Stimulated activated CD4-positive, alpha-beta T cell treated with anti-CD3 and anti-CD28 coated beads, TNF-alpha, amount 100 ng/mL, for 4 hours (primary cell): ENCODE results near the gene RNF121.

Experiments used
- DNase-seq, 3 experiments: peaks; one replicate each; pipeline ENCODE4 v3.0.0-alpha.2; 2020; ENCODE audit warnings: low read depth in 3 of 3

The RNF121 gene

GRCh38 chr11:71934213-71934612, 5.4 kb downstream of the RNF121 start:
- DNase-seq, result no peak

GRCh38 chr11:71935338-71935925, 6.6 kb downstream of the RNF121 start:
- DNase-seq, result no peak

- no peak for DNase-seq
These were observed 8.0 kb downstream of the RNF121 start for GRCh38 chr11:71936825-71937224.

GRCh38 chr11:71937826-71938225, 9.0 kb downstream of the RNF121 start:
- DNase-seq, result no peak

- no peak for DNase-seq
These were observed 11.8 kb downstream of the RNF121 start for GRCh38 chr11:71940561-71941219.

- no peak for DNase-seq
These were observed 17.3 kb downstream of the RNF121 start for GRCh38 chr11:71946144-71946571.

- no peak for DNase-seq
These were observed 18.7 kb downstream of the RNF121 start for GRCh38 chr11:71947498-71947897.

GRCh38 chr11:71948314-71949027, 19.6 kb downstream of the RNF121 start:
- no peak for DNase-seq

GRCh38 chr11:71949034-71949433, 20.2 kb downstream of the RNF121 start:
- no peak for DNase-seq

GRCh38 chr11:71951741-71952310, 23.0 kb downstream of the RNF121 start:
- no peak for DNase-seq

- DNase-seq, result no peak
These were observed 27.1 kb downstream of the RNF121 start for GRCh38 chr11:71955898-71956456.

GRCh38 chr11:71962428-71963038, 33.7 kb downstream of the RNF121 start:
- DNase-seq, result no peak

- no peak for DNase-seq
These were observed 34.6 kb downstream of the RNF121 start for GRCh38 chr11:71963468-71963867.

- DNase-seq, result no peak
These were observed 35.8 kb downstream of the RNF121 start for GRCh38 chr11:71964641-71965040.

GRCh38 chr11:71971680-71972079, 42.8 kb downstream of the RNF121 start:
- DNase-seq, result no peak

GRCh38 chr11:71976551-71976950, 47.7 kb downstream of the RNF121 start:
- no peak for DNase-seq

- DNase-seq, result no peak
These were observed 48.2 kb downstream of the RNF121 start for GRCh38 chr11:71977090-71977489.

GRCh38 chr11:71977743-71978418, 49.0 kb downstream of the RNF121 start:
- DNase-seq, result peak in 1 of 3 experiments; percentile 9

- no peak for DNase-seq
These were observed 50.2 kb downstream of the RNF121 start for GRCh38 chr11:71979094-71979493.

- no peak for DNase-seq
These were observed 50.8 kb downstream of the RNF121 start for GRCh38 chr11:71979602-71980001.

- no peak for DNase-seq
These were observed 57.3 kb downstream of the RNF121 start for GRCh38 chr11:71986131-71986530.
